ENCODE measurements around the gene CLEC5A.

- no peak for TF ChIP-seq CTCF (conservative IDR thresholded peaks at IDR 0.05)
- no peak for TF ChIP-seq ZFX (IDR thresholded peaks at IDR 0.05)
Observed at GRCh38 chr7:141992688-141993087, 45.9 kb upstream of the CLEC5A start.
